HEK293 (cell line): Measurements from ENCODE around the gene SIK3.
A peak's percentile ranks its signal among the peaks of the same experiment; 100 is the strongest.

Source experiments
- CTCF ChIA-PET: fragments of 350-600 bp; formaldehyde crosslinking; extraction: SDS; loops from one replicate; lab custom pipeline; 2021; ENCODE audit warnings: antibody characterized with exemption; lab: Yijun Ruan, JAX
- POLR2A ChIA-PET: fragments of 300-600 bp; formaldehyde crosslinking; extraction: SDS; loops from one replicate; lab custom pipeline; 2020; ENCODE audit warnings: antibody characterized with exemption, inconsistent platforms; lab: Yijun Ruan, JAX
- H3K27ac ChIP-seq: fragments of 200-500 bp; sonication (Bioruptor generic); 2 replicates; pipeline ENCODE4 v1.5.1; 2014; ENCODE audit warnings: low read depth, low read length, control low read depth, inconsistent platforms; ENCODE audit errors: extremely low read depth
- H3K36me3 ChIP-seq, 2 experiments: fragments of 200-500 bp in 1 of 2; sonication (Bioruptor generic) in 1 of 2; 1 replicate in 1 of 2; 2 replicates in 1 of 2; pipeline ENCODE4 v1.5.1; 2014 to 2017; ENCODE audit warnings: inconsistent platforms in 2 of 2, low read length in 2 of 2; ENCODE audit not compliant: control insufficient read depth in 2 of 2, insufficient read depth in 1 of 2
- H3K4me1 ChIP-seq: fragments of 200-500 bp; sonication (Bioruptor generic); 2 replicates; pipeline ENCODE4 v1.5.1; 2014; ENCODE audit warnings: mild to moderate bottlenecking, low read length, inconsistent platforms; ENCODE audit not compliant: control insufficient read depth, insufficient read depth
- H3K4me3 ChIP-seq: 2 replicates; pipeline ENCODE4 v1.5.1; 2011; ENCODE audit warnings: low read depth, mild to moderate bottlenecking, control low read depth, low read length, moderate library complexity
- H3K9me3 ChIP-seq: fragments of 200-500 bp; sonication (Bioruptor generic); 2 replicates; pipeline ENCODE4 v1.5.1; 2014; ENCODE audit warnings: low read depth, low read length, inconsistent platforms; ENCODE audit not compliant: control insufficient read depth, insufficient read depth
- BCL11A ChIP-seq: fragments of 450-650 bp; formaldehyde crosslinking; IDR thresholded peaks from 2 replicates; pipeline ENCODE4 v1.5.1; 2016; ENCODE audit warnings: low read depth, missing biosample characterization, missing genetic modification characterization
- FEZF1 ChIP-seq: fragments of 450-650 bp; formaldehyde crosslinking; IDR thresholded peaks from 2 replicates; pipeline ENCODE4 v1.5.1; 2016; ENCODE audit warnings: missing biosample characterization, missing genetic modification characterization
- ZFP69B ChIP-seq: fragments of 450-650 bp; formaldehyde crosslinking; IDR thresholded peaks from 2 replicates; pipeline ENCODE4 v1.5.1; 2016; ENCODE audit warnings: missing biosample characterization, missing genetic modification characterization
- ZNF121 ChIP-seq: fragments of 450-650 bp; formaldehyde crosslinking; IDR thresholded peaks from 2 replicates; pipeline ENCODE4 v1.5.1; 2016; ENCODE audit warnings: missing biosample characterization, missing genetic modification characterization
- ZNF133 ChIP-seq: fragments of 450-650 bp; formaldehyde crosslinking; IDR thresholded peaks from 2 replicates; pipeline ENCODE4 v1.5.1; 2016; ENCODE audit warnings: missing biosample characterization, missing genetic modification characterization
- ZNF19 ChIP-seq: fragments of 450-650 bp; formaldehyde crosslinking; IDR thresholded peaks from 2 replicates; pipeline ENCODE4; 2016; ENCODE audit warnings: missing biosample characterization, missing genetic modification characterization, low read depth
- ZNF24 ChIP-seq: fragments of 450-650 bp; formaldehyde crosslinking; IDR thresholded peaks from 2 replicates; pipeline ENCODE4 v1.5.1; 2016; ENCODE audit warnings: missing biosample characterization, missing genetic modification characterization
- ZNF48 ChIP-seq: fragments of 450-650 bp; formaldehyde crosslinking; IDR thresholded peaks from 2 replicates; pipeline ENCODE4 v1.5.1; 2016; ENCODE audit warnings: missing biosample characterization, missing genetic modification characterization
- ZNF596 ChIP-seq: fragments of 450-650 bp; IDR thresholded peaks from 2 replicates; pipeline ENCODE4 v1.5.0; 2018; ENCODE audit warnings: missing biosample characterization, mild to moderate bottlenecking, missing genetic modification characterization, moderate library complexity
- ZNF600 ChIP-seq: fragments of 450-650 bp; formaldehyde crosslinking; IDR thresholded peaks from 2 replicates; pipeline ENCODE4 v1.5.1; 2016; ENCODE audit warnings: missing biosample characterization, missing genetic modification characterization
- ZNF654 ChIP-seq: fragments of 450-650 bp; formaldehyde crosslinking; IDR thresholded peaks from 2 replicates; pipeline ENCODE4 v1.5.1; 2016; ENCODE audit warnings: low read depth, missing biosample characterization, missing genetic modification characterization
- ZNF660 ChIP-seq: fragments of 450-650 bp; IDR thresholded peaks from 2 replicates; pipeline ENCODE4 v1.5.1; 2018; ENCODE audit warnings: missing biosample characterization, mild to moderate bottlenecking, missing genetic modification characterization
- ZNF707 ChIP-seq: fragments of 450-650 bp; formaldehyde crosslinking; IDR thresholded peaks from 2 replicates; pipeline ENCODE4 v1.5.1; 2016; ENCODE audit warnings: missing biosample characterization, missing genetic modification characterization
- ZNF76 ChIP-seq: fragments of 450-650 bp; formaldehyde crosslinking; IDR thresholded peaks from 2 replicates; pipeline ENCODE4; 2016; ENCODE audit warnings: low read depth, missing biosample characterization, missing genetic modification characterization, borderline replicate concordance
- TF ChIP-seq, protein P1 (sequence below): fragments of 450-650 bp; formaldehyde crosslinking; IDR thresholded peaks from 2 replicates; pipeline ENCODE4 v1.5.1; 2016; ENCODE audit warnings: missing biosample characterization, missing genetic modification characterization
- TF ChIP-seq, protein P2 (sequence below): fragments of 450-650 bp; formaldehyde crosslinking; IDR thresholded peaks from 2 replicates; pipeline ENCODE4 v1.5.1; 2016; ENCODE audit warnings: missing biosample characterization, missing genetic modification characterization
- TF ChIP-seq, protein P3 (sequence below): fragments of 450-650 bp; formaldehyde crosslinking; IDR thresholded peaks from 2 replicates; pipeline ENCODE4 v1.5.1; 2016; ENCODE audit warnings: missing biosample characterization, missing genetic modification characterization
- TF ChIP-seq, protein P4 (sequence below): fragments of 450-650 bp; formaldehyde crosslinking; IDR thresholded peaks from 2 replicates; pipeline ENCODE4 v1.5.1; 2016; ENCODE audit warnings: missing biosample characterization, missing genetic modification characterization

The SIK3 gene

DNA sequence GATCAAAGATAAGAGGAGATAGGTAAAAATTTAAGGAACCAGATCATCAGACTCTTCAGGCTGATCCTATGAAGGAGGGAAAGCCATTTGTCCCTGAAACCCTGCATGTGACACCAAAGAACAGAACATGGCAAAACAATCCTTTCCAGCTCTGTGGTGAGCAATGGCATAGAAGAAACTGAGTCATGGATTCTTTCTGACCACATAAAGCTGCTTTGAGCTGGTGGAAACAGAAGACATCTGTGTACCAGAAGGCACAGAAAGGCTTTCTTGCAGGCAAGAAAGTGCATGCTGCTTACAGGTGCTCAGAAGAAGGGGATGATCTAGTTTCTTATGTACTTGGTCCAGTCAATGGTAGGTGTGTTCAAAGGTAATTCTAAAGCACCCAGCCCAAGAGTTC, 215.8 kb downstream of the SIK3 start (continued):
- TF ChIP-seq, protein P1, sequence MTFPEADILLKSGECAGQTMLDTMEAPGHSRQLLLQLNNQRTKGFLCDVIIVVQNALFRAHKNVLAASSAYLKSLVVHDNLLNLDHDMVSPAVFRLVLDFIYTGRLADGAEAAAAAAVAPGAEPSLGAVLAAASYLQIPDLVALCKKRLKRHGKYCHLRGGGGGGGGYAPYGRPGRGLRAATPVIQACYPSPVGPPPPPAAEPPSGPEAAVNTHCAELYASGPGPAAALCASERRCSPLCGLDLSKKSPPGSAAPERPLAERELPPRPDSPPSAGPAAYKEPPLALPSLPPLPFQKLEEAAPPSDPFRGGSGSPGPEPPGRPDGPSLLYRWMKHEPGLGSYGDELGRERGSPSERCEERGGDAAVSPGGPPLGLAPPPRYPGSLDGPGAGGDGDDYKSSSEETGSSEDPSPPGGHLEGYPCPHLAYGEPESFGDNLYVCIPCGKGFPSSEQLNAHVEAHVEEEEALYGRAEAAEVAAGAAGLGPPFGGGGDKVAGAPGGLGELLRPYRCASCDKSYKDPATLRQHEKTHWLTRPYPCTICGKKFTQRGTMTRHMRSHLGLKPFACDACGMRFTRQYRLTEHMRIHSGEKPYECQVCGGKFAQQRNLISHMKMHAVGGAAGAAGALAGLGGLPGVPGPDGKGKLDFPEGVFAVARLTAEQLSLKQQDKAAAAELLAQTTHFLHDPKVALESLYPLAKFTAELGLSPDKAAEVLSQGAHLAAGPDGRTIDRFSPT (tag by site-specific recombination) = no peak
- no peak for TF ChIP-seq ZNF596 (tag by site-specific recombination)

DNA sequence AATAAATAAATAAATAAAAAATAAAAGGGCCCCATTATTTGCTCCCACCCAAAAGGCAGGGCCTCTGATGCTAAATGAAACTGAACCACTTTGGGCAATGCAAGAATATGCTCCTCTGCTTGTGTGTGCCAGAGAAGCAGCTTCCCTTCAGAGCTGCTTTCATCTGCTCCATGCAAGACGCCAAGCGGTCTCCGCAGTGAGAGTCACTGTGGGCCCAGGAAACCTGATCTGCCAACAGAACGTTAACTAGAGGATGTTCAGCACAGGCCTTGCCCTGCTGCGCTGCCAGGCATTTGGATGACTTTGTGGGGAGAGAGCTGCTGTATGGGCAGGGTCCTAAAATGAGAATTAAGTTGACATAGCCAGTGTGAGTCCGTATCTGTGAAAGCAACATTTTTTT, 217.1 kb downstream of the SIK3 start:
- ChIA-PET CTCF (interaction anchor here (0.7 to 11.0 kb wide), 14 partner anchors 10 to 226 kb away, joined by 3 to 96 read pairs (median 4); partner anchors contain the start of gene APOA5), POLR2A (no interaction called here)
- H3K4me3 ChIP-seq = no peak overlapping the region
- H3K36me3 ChIP-seq = peaks cover 0 to 10% of the 10 kb centered on the region in 2 experiments; a peak in 1 of 3 replicates
- H3K9me3 ChIP-seq = no peaks in the 10 kb centered on the region
- H3K27ac ChIP-seq = no peak overlapping the region
- H3K4me1 ChIP-seq = no peaks in the 10 kb centered on the region
- TF ChIP-seq ZNF707 (tag by site-specific recombination) (no peak), ZFP69B (tag by site-specific recombination) (peak; percentile 45; the same call in 1 of the 2 replicates), ZNF121 (tag by site-specific recombination) (no peak), ZNF600 (peak; percentile 52; the same call in 1 of the 2 replicates), ZNF24 (tag by site-specific recombination) (no peak), ZNF19 (tag by site-specific recombination) (no peak), ZNF76 (tag by site-specific recombination) (no peak), ZNF133 (tag by site-specific recombination) (no peak)
- TF ChIP-seq, protein P2, sequence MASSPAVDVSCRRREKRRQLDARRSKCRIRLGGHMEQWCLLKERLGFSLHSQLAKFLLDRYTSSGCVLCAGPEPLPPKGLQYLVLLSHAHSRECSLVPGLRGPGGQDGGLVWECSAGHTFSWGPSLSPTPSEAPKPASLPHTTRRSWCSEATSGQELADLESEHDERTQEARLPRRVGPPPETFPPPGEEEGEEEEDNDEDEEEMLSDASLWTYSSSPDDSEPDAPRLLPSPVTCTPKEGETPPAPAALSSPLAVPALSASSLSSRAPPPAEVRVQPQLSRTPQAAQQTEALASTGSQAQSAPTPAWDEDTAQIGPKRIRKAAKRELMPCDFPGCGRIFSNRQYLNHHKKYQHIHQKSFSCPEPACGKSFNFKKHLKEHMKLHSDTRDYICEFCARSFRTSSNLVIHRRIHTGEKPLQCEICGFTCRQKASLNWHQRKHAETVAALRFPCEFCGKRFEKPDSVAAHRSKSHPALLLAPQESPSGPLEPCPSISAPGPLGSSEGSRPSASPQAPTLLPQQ = peak; percentile 48; the same call in 1 of the 2 replicates

DNA sequence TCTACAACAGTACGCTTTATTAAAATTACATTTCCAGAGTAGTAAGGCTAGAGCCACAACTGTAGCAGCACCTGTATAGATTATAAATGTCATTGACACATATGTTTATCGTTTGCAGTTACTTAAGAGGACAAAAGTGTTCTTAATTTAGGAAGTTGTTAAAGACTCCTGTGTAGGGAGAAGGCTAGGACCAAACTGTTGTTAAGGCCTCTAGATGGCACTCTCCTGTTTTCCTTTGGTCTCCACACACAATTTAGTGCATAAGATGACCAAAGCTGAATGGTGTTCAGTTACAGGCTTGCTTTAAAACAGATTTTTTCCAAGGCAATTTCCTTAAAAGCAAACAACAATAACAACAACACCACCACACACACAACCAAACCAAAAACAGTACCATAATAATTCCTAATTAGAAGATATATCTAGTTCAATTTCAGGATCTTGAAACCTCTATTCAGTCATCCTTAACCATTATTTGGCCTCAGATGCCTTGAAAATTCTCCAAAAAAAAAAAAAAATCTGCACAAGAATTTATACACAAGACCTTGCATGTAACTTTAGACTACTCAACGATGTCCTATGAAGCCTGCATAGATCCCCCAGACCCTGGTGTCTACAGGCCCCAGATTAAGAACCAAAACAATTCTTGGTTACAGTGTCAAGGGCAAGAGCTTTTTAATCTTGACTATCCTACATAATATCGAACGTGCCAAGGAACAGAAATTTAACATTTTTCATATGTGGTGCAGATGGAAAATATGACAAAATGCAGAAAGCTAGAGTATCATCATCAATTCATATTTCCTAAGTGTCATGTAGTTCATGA, 218.2 kb downstream of the SIK3 start:
- no peaks in the 10 kb centered on the region for H3K4me1 ChIP-seq
- TF ChIP-seq ZNF660 (tag by site-specific recombination) = 0 out of 2 replicates have a peak, but pooled peaks have one; percentile 23
- peak; percentile 71 for TF ChIP-seq ZNF654 (tag by site-specific recombination)
- no peak for TF ChIP-seq ZNF48 (tag by site-specific recombination)
- TF ChIP-seq, all 188 proteins: peak for 2
- Histone ChIP-seq H3K36me3 (peaks cover 0 to 21% of the 10 kb centered on the region in 2 experiments; a peak in 1 of 3 replicates), H3K9me3 (no peaks in the 10 kb centered on the region), H3K27ac (no peak overlapping the region), H3K4me3 (no peak overlapping the region)
- CTCF ChIA-PET = interaction anchor here (0.6 to 11.0 kb wide), 34 partner anchors 9 to 1598 kb away, joined by 3 to 96 read pairs (median 4); partner anchors contain the start of gene APOA5
- POLR2A ChIA-PET = interaction anchor here (1.0 kb wide), 1 partner anchor 226 kb away, joined by 3 read pairs; no protein-coding TSS in a partner anchor

DNA sequence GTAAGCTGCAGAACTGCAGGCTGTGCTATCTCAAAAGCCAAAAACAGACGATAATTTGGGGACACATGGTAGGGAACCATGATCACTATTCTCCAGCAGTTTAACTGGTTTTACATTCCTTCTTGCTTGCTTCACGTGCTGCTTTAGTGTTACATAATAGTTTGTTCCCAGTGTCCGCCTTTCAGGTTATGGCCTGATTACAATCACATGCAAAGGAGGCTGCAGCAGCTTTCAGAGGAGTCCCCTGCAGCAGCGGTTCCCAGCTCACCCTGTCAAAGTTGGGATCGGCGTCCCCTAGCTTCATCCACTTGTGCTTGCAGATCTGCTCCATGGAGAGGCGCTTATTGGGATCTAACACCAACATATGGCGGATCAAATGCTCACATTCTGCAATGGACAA, 221.6 kb downstream of the SIK3 start:
- ChIA-PET POLR2A (no interaction called here), CTCF (interaction anchor here (11.0 kb wide), 1 partner anchor 231 kb away, joined by 96 read pairs; no protein-coding TSS in a partner anchor)

More for the DNA sequence above, 221.6 kb downstream of the SIK3 start:
- H3K4me3 ChIP-seq = no peak overlapping the region
- peaks cover 0 to 49% of the 10 kb centered on the region in 2 experiments; a peak in 1 of 3 replicates for H3K36me3 ChIP-seq
- H3K4me1 ChIP-seq = no peaks in the 10 kb centered on the region
- TF ChIP-seq BCL11A (no peak), FEZF1 (no peak)
- TF ChIP-seq, protein P3, sequence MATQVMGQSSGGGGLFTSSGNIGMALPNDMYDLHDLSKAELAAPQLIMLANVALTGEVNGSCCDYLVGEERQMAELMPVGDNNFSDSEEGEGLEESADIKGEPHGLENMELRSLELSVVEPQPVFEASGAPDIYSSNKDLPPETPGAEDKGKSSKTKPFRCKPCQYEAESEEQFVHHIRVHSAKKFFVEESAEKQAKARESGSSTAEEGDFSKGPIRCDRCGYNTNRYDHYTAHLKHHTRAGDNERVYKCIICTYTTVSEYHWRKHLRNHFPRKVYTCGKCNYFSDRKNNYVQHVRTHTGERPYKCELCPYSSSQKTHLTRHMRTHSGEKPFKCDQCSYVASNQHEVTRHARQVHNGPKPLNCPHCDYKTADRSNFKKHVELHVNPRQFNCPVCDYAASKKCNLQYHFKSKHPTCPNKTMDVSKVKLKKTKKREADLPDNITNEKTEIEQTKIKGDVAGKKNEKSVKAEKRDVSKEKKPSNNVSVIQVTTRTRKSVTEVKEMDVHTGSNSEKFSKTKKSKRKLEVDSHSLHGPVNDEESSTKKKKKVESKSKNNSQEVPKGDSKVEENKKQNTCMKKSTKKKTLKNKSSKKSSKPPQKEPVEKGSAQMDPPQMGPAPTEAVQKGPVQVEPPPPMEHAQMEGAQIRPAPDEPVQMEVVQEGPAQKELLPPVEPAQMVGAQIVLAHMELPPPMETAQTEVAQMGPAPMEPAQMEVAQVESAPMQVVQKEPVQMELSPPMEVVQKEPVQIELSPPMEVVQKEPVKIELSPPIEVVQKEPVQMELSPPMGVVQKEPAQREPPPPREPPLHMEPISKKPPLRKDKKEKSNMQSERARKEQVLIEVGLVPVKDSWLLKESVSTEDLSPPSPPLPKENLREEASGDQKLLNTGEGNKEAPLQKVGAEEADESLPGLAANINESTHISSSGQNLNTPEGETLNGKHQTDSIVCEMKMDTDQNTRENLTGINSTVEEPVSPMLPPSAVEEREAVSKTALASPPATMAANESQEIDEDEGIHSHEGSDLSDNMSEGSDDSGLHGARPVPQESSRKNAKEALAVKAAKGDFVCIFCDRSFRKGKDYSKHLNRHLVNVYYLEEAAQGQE (tag by site-specific recombination) = no peak
- TF ChIP-seq, protein P4, sequence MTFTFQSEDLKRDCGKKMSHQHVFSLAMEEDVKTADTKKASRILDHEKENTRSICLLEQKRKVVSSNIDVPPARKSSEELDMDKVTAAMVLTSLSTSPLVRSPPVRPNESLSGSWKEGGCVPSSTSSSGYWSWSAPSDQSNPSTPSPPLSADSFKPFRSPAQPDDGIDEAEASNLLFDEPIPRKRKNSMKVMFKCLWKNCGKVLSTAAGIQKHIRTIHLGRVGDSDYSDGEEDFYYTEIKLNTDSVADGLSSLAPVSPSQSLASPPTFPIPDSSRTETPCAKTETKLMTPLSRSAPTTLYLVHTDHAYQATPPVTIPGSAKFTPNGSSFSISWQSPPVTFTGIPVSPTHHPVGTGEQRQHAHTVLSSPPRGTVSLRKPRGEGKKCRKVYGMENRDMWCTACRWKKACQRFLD (tag by site-specific recombination) = no peak
- H3K27ac ChIP-seq = no peak overlapping the region
- no peaks in the 10 kb centered on the region for H3K9me3 ChIP-seq
